ENCODE measurements around the gene RPP25L.

DNA sequence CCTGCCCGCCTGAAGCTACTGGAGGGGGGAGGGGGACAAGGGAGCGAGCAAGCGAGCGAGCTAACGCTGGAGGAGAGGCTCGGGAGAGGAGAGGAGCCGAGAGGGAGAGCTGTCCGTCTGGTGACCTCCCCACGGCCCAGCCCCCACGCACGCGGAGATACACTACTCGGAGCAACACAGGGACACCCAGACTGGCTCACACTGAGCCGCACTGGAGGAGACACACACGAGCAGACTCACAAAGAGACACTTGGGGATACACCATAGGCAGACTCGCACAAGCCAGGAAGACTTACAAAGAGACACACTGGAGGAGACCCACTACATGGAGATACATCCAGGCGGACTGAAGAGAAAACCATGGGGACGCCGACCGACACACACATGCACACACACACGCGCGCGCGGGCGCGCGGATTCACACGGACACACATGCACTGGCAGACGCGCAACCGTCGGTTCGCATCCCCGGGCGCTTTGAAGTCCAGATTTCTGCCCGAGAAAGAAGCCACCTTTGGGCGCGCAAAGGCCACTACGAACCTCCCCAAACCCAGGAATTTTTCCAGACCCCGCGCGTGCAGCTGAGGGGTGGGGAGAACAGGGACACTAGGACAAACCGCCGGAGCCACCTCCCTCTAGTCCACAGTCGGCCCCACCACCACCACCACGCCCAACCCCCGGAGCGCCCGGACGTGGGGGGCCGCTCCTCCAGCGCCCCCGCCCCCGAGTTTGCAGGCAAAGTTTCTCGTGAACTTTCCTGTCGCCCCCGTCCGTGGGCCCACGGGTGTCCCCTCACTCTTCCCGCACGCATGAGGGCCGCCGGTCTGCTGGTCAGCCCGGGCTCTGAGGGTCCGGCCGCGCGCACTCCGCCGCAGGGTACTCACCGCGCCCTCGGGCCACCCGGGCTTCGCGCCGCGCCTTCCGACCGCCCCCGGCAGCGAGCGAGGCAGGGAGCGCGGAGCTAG is 22.9 kb downstream of the RPP25L start:
- TF ChIP-seq, protein P1, sequence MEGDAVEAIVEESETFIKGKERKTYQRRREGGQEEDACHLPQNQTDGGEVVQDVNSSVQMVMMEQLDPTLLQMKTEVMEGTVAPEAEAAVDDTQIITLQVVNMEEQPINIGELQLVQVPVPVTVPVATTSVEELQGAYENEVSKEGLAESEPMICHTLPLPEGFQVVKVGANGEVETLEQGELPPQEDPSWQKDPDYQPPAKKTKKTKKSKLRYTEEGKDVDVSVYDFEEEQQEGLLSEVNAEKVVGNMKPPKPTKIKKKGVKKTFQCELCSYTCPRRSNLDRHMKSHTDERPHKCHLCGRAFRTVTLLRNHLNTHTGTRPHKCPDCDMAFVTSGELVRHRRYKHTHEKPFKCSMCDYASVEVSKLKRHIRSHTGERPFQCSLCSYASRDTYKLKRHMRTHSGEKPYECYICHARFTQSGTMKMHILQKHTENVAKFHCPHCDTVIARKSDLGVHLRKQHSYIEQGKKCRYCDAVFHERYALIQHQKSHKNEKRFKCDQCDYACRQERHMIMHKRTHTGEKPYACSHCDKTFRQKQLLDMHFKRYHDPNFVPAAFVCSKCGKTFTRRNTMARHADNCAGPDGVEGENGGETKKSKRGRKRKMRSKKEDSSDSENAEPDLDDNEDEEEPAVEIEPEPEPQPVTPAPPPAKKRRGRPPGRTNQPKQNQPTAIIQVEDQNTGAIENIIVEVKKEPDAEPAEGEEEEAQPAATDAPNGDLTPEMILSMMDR (conservative IDR thresholded peaks at IDR 0.05; ENCODE audit: low read depth, low read length): no peak
- no peak for TF ChIP-seq EZH2phosphoT487 (IDR thresholded peaks at IDR 0.05; ENCODE audit: borderline replicate concordance, low read length)
- no peak for TF ChIP-seq EZH2 (IDR thresholded peaks at IDR 0.05; ENCODE audit: low read length, unreplicated experiment)
